Measurements from ENCODE around the gene PIK3C2B.

GRCh38 chr1:204457666-204458065, 36.9 kb downstream of the PIK3C2B start:
- TF ChIP-seq EZH2phosphoT487 (IDR thresholded peaks at IDR 0.05; ENCODE audit: borderline replicate concordance, low read length), result no peak
- no peak for TF ChIP-seq CTCF (conservative IDR thresholded peaks at IDR 0.05; ENCODE audit: low read depth, low read length)
- TF ChIP-seq EZH2 (IDR thresholded peaks at IDR 0.05; ENCODE audit: low read length, unreplicated experiment), result no peak

Data from PC-3 (cell line).